HG03066 (cell line): Measurements from ENCODE around the gene CATSPERD.

Source experiments
- ATAC-seq: cut with Tn5 transposase; IDR thresholded peaks from one replicate; pipeline ENCODE4 v1.9.1; 2021; ENCODE audit warnings: low read depth; ENCODE audit not compliant: unreplicated experiment

The CATSPERD gene

DNA sequence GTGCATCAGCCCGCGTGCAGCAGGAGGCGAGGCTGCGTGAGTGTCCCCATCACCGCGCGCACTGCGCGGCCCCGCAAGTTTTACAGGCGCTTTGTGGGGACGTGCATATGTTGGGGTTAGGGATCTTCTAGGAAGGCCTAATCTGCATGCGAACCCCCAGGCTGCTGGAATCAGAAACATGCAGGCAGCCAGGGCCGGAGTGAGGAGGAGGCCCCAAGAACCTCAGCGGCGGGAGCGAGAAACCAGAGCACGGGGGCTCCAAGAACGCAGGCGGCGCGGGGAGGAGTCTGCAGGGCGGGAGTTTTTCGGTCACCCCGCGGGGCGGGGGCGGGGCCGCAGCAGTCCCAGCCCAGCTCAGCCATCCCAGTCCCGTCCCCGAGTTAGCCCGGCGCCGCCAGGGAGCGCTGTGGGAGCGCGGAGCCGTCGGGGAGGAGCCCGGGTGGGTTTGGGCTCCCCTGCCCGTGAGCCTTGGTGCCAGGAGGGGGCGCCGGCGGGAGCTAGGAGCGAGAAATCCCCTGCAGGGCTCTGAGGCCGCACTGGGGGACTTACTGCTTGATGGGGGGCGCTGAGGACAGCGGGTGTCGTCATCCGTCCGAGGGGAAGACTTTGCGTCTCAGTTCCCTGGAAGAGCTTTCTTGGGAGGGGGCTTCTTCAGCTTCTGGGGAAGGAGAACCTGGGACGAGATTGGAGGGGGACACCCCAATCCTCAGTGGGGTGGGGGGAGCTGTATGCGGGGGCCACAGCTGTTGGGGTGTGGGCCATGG is 83.5 kb downstream of the CATSPERD start:
- no peak for ATAC-seq

DNA sequence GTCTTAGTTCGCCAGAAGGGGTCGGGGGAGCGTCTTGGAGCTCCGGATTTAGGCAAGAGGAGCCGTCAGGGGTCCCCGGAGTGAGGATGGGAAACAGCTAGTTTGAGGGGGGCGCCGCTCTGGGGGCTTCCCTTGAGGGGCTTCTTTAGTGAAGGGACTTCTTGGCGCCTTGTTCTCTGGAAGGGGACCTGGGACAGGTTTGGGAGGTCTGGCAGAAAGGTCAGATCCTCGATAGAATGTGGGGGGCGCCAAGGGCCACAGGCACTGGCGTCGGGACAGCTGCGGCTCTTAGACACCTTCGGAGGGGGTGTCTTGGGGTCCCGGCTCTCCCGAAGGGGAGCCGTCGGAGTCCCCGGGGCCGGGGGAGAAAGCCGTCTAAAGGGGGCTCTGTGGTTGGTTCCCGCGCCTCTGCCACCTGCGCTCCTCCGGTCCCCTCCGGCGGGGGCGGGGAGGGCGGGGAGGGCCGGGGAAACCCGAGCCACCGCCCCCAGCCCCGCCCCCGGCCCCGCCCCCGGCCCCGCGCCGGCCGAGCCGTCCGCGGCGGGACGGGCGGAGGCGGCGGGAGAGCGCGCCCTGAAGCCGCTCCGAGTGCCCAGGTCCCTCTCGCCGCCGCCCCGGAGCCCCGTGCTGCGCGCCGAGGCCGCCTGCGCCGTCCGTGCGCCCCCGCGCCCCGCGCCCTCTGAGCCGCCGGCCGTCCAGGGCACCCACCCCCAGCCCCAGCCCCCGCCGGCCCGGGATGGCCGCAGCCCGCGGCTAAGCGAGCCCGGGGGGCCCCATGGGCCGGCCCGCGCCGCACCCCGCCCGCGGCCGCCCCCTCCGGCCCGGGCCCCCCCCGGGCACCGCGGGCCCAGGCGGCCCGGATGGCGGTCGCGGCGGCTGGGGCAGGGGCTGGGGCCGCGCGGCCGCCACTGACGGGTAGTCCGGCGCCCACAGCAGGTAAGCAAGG is 84.4 kb downstream of the CATSPERD start, which contains the start of gene NRTN:
Gene NRTN, plus strand, starts transcription at position 552 of the 946 bp plus-strand sequence. CDS start 19,099 bp downstream, outside the sequence.
- ATAC-seq: no peak

DNA sequence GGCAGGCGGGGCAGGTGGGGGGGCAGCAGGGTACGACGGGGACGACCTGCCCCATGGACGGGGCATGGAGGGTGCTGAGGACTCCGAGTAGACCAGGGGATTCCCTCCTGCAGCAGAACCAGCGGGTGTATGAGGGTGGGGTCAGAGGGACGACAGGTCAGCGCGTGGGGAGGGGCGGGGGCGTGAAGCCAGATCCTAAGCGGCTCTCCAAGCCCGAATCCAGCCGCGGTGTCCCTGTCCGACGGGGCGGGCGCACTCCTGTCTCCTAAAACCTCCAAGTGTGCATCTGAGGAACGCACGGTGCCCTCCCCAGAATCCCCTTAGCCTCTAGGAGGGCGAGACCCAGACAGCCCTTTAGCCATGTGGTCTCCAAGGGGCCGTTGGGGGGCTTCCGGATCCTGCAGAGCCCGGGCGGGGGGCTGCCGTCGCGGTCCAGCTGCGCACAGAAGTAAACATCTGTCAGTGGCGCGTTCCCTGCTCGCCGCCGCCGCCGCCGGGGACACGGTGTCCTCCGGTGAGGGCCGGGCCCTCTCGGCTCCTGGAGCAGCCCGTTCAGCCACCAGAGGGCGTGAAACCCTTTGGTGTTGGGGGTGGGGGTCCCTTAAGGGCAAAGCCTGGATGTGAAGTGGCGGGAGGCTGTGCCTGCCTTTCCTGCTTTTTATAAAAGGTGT is 85.2 kb downstream of the CATSPERD start:
- ATAC-seq: no peak

DNA sequence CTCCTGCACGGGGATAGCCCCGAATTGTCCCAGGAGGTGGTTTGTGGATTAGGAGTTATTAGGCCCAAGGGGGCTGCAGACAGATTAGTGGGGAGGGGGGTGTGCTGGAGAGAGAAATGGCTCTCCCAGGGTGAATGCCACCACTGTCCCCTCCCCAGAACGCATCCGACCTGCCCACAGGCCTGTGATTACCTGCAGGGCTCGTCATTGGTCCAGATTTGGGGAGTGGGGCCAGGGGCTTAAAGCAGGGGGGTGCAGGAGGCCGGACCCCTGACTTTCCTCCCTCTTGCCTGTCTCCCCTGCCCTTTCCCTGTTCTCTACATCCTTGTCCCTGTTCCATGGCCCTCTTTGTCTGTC is 85.7 kb downstream of the CATSPERD start:
- ATAC-seq: no peak

DNA sequence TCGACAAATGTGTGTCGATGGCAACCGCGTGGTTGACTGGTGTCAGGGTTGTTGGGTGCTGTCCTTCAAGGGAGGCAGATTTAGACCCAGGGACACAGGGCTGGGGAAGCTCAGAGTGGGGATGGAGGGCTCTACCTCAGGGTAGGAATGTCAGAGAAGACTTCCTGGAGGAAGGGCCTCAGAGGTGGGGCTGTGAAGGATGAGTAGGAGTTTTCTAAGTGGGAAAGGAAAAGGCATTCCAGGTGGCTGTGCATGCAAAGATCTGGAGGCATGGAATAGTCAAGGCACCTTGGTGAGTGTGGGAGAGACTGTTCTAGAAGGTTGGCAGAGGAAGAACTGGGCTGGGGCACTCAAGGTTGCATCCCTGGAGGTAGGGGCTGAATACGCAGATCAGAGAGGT is 86.5 kb downstream of the CATSPERD start:
- ATAC-seq: no peak

DNA sequence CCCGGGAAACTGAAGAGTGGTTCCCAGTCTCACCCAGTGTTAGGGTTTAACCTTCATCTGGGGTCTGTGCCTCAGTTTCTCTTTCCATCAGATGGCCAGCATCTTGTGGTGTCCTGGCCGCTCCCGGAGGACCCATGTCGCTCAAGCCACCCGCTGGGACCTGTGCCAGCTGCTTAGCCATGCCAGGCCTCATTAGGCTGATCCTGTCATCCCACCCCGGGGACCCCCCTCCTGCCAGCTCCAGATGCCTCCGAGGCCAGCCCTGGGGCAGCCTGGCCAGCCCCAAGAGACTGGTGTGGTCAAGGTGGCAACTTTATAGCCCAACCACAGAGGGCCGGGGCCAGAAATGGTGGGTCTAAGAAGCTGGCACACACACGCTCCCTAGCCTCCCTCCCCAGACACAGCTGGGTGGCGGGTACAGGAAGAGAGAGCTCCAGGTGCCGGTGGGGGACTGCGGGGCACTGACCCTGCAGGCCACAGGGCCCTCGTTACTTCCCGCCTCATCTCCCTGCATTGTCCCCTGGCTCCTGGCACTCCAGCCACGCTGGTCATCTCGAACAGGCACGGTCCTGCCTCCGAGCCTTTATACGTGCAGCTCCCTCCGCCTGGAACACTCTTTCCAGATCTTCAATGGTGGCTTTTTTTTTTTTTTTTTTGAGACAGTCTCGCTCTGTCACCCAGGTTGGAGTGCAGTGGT is 87.8 kb downstream of the CATSPERD start:
- no peak for ATAC-seq

DNA sequence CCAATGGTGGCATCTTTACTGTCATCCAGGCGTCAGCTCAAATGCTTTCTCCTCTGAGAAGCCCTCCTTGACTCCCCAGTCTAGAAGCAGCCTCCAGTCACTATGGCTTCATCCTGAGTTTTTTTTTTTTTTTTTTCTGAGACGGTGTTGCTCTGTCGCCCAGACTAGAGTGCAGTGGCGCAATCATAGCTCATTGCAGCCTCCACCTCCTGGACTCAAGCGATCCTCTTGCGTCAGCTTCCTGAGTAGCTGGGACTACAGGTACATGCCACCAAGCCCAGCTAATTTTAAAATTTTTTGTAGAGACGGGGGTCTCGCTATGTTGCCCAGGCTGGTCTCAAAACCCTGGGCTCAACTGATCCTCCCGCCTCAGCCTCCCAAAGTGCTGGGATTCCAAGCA is 88.6 kb downstream of the CATSPERD start:
- no peak for ATAC-seq

DNA sequence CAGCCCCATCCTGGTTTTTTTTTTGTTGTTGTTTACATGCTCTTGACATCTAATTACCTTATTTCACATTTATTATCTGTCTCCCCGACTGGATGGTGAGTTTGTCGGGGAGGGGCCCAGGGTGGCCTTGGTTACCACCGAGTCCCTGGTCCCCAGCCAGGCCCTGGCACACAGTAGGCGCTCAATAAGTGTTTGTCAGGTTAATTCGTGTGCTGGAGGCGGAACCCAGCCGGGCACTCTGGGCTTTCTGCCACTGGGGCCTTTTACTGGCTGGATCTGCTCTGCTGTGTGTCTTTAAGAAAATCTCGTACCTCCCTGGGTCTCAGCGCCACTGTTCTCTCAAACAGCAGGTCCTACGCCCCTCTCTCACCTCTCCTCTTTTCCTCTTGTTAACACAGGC is 89.0 kb downstream of the CATSPERD start:
- no peak for ATAC-seq

DNA sequence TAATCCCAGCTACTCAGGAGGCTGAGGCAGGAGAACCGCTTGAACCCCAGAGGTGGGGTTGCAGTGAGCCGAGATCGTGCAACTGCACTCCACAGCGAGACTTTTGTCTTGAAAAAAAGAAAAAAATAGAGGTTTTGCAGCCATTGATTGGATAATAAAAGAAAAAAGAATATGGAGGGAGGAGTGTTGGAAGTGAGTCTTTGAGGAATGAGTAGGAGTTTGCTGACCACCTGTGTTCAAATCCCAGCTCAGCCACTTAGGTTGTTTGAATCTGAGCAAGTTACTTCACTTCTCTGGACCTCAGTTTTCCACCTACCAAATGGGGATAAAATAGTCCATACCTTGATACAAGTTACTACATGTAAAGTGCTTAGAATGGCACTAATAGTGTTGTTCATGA is 90.7 kb downstream of the CATSPERD start:
- no peak for ATAC-seq

DNA sequence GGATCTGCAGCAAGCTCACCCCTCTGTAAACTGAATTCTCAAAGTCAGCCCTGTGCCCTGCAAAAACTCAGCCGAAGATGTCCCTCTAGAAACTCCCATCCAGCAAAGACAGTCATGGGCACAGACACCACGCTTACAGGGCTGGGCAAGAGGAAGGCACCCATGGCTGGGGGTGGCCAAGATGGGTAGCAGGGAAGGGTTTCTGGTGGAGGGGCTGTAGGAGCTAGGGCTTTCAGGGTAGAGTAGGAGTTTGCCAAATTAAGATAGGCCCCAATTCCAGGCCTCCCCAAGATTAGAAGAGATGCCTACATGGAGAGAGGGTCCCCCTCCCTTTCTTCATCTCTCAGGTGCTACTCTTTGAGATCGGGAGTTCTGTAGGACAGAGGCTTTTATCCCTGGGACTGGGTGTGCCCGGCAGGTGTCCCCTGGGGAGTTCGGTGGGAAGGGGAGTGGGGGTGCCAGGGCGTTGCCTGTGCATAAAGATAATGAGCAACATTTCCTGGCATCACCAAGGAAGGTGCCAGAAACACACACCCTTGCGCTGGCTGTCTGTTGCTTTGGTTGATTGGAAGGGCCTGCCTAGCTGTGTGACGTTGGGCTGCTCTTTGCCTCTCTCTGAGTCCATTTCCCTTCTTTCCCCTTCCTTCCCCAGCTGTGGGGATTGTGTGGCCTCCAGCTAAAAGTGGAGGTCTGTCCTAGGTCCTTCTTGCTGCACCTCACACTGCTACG is 93.8 kb downstream of the CATSPERD start:
- ATAC-seq: no peak

DNA sequence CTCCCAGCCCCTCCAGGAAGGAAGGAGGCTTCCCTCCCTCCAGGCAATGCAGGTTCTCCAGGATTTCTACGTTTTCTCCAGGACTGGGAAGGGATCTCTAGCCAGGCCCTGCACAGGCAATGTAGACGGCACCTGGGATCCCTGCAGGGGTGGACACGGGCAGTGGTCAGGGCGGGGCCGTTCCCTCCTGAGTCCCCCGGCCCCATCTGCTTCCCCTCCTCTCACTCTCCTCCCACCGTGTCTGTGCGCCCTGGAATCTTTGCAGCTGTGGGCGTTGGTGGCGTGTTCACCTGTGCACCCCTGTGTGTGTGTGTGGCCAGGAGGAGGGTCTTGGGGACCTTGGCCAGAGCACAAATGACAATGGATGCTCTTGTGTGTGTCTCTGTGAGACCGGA is 94.4 kb downstream of the CATSPERD start:
- ATAC-seq: no peak

DNA sequence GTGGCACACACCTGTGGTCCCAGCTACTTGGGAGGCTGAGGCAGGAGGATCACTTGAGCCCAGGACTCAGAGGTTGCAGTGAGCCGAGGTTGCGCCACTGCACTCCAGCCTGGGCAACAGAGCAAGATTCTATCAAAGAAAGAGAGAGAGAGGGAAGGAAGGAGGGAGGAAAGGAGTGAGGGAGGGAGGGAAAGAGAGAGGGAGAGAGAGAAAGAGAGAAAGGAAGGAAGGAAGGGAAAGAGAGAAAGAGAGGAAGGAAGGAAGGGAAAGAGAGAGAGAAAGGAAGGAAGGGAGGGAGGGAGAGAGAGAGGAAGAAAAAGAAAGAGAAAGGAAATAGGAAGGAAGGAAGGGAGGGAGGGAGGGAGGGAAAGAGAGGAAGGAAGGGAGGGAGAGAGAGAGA is 96.8 kb downstream of the CATSPERD start:
- no peak for ATAC-seq

DNA sequence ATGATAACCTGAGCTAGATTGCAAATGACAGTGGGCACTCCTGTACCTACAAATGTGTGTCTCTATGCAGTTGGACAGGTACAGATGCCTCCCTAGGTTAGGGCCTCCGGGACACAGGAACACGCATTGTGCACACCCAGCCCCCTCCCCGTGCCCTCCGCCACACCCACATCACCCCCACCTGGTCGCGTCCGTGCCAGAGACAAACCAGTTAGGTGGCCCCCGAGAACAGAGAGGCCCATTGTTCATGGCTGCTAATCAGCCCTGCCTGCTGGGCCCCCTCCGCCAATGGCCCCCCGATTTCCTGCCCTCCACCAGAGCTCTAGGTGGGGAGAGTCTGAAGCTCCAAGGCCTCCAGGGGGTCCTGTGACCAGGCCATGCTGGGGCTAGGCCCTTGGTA is 98.2 kb downstream of the CATSPERD start:
- ATAC-seq: no peak

DNA sequence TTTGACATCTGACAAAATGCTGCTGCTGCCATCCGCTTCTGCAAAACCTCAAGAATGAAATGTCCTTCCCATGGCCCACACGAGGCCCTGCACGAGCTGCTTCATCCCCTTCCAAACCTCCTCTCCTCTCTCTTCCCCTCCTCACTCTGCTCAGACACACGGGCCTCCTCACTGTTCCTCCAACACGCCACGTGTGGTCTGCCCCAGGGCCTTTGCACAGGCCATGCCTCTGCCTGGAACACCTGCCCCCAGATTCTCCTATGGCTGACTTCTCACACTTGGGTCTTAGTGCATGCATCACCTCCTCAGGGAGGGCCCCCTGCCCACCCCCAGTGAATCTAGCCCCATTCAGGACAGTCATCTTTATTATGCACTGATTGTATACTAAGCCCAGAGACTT is 100.3 kb downstream of the CATSPERD start:
- no peak for ATAC-seq

DNA sequence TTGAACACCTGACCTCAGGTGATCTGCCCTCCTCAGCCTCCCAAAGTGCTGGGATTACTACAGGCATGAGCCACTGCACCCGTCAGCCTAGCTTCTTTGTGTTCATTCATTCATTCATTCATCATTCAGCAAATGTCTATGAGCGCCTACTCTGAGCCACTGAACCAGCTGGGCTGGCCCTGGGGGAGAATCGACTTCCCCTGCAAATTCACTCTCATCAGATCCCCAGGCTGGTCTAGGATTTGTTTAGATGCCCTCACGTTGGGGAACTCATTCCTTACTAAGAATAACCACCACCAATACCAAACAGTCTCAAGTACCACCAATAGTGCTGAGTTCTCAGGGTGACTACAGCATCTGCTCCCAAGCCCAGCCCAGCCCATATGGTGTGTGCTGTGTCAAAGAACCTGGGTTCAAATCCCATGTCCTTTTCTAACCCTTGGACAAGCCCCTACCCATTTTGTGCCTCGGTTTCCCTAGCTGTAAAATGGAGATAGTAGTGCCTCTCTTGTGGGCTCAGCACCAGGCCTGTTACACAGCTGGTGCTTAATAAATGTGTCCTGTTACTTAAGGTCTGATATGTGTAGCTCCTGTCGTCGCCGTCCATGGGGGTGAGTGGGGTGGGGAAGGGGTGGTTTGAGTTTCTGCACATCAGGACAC is 101.2 kb downstream of the CATSPERD start:
- ATAC-seq: no peak

DNA sequence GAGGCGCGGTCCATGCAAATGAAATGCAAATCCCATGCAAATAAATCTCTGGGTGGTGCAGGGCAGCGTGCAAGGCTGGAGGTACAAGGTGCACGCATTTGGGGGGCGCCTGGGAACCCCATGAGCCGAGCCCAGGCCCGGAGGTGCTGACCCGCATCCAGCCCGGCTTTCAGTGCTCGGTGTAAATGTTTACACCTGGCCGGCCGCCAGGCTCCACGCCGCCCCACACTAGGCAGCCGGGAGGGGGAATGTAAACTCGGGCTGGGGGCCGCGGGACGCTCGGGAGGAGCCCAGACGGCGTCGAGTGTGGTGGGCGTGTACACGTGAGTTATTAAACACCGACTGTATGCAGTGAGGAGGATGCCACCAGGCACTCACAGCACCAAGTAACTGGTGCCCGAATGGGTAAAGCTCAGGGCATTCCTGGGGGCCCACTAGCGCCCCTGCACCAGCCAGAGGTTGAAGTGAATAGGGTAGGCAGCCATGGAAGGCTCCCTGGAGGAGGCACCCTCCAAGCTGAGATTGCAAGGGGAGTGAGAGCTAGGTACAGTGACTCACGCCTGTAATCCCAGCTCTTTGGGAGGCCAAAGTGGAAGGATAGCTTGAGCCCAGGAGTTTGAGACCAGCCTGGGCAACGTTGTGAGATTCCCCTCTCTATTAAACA is 101.9 kb downstream of the CATSPERD start:
- no peak for ATAC-seq

DNA sequence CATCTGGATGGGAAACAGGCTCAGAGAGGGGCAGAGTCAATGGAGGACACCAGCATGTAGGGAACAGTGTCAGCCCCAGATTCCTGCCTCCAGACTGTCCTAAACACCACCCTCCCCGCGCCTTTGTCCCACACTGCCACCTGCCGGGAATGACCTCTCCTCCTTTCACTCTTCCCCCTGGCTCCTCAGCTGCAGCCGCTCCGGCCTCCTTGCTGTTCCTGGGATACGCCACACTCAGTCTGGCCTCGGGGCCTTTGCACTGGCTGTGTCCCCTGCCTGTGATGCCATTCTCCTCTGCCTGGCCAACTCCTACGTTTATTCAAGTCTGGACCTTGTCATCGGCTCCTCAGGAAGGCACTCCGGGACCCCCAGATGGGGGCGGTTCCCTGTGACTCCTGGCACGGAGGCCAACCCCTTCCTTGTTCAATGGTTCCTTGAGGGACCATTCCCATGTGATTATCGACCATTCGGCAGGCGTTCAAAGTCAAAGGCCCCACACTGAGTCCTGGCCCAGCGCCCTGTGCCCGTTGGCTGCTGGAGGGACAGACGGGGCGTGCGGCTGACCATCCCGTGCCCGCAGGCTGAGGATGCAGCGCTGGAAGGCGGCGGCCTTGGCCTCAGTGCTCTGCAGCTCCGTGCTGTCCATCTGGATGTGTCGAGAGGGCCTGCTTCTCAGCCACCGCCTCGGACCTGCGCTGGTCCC is 103.3 kb downstream of the CATSPERD start:
- ATAC-seq: no peak

DNA sequence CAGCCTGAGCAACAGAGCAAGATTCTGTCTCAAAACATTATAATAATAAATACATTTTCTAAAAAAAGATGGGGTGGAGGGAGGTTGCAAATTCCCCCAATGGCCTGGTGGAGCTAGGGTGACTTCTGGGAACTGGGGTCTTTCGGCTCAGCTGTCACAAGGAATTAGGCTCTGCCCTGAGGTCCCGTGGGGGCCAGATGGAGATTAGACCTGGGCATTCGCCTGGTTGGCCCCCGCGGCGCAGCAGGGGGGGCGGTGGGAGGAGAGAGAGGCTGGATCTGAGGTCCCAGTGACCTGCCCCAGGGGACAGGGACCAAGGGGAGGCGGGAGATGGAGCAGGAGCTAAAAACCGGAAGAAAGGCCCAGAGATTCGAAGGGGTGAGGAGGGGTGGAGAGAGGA is 104.3 kb downstream of the CATSPERD start:
- no peak for ATAC-seq
